ENCODE results near the gene BHLHE40.

Gene BHLHE40

GRCh38 chr3:5002871-5003247 lies 23.6 kb downstream of the BHLHE40 start:
- DNase-seq = no peak

DNA sequence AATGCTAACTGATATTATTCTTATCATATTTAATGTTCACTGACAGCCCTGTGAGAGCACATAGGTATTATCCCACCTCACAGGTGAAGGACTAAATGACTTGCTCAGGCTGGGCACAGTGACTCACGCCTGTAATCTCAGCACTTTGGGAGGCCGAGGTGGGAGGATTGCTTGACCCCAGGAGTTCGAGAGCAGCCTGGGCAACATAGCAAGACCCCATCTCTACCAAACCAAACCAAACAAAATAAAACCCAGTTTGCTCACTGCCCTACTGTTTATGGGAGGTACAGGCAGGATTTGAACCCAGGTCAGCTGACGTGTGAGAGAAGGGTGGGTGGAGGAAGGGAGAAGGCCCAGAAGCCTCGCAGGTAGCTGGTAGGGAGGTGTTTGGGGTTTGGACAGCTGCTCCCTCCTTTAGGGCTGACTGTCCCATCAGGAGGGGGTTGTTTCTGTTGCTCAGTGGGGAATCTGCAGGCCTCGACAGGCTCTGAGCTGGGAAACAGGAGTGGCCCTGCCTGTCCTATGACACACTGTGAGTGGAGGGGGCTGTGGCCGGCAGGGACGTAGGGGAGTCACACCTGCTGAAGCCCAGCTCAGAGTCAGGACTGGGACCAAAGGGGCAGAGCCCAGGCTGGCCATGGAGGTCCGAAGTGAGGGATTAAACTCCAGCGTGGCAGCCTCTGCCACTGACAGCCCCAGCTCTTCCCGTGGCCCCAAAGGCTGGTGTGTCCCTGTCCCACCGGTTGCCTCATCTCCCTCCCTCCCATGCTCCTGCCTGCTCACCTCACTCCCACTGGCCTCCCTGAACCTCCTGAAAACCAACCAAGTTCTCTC lies 25.3 kb downstream of the BHLHE40 start:
- no peak for DNase-seq

DNA sequence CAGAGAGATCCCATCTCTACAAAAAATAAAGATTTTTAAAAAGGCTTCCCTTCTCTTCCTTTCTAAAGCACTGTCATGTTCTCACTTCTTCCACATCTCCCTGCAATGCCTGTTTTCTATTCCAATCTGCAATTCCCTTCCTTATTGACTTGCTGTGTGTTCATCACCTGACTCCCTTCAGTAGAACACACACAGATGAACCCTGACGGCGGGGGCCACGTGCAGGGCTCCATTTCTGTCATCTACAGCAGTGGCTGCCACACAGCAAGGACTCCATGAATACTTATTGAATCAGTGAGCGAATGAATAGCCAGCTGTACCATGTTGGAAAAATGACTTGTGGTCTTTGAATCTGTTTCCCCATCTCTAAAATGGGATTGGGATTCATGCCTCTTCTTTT lies 26.1 kb downstream of the BHLHE40 start:
- no peak for DNase-seq

GRCh38 chr3:5006755-5007202 lies 27.5 kb downstream of the BHLHE40 start:
- peak; percentile 98 for DNase-seq

- no peak for DNase-seq
Observed at GRCh38 chr3:5007873-5008272, 28.6 kb downstream of the BHLHE40 start.

- DNase-seq = no peak
Observed at GRCh38 chr3:5009506-5010109, 30.4 kb downstream of the BHLHE40 start.

DNA sequence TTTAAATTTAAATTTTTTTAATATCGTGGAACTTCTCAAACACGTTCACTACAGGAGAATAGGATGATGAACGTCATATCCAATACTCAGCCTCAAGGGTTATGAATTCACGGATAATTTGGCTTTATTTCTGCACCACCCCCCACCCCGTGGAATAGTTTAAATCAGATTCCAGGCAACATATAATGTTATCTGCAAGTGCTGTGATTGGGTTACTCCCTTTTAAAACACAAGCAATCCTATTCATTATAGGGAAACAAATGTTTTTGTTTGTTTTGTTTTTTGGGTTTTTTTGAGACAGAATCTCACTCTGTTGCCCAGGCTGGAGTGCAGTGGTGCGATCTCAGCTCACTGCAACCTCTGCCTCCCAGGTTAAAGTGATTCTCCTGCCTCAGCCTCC lies 30.9 kb downstream of the BHLHE40 start:
- DNase-seq = no peak

- DNase-seq = peak; percentile 70
Observed at GRCh38 chr3:5010706-5011554, 31.7 kb downstream of the BHLHE40 start.

GRCh38 chr3:5011555-5012256 lies 32.5 kb downstream of the BHLHE40 start:
- DNase-seq = peak; percentile 73

DNA sequence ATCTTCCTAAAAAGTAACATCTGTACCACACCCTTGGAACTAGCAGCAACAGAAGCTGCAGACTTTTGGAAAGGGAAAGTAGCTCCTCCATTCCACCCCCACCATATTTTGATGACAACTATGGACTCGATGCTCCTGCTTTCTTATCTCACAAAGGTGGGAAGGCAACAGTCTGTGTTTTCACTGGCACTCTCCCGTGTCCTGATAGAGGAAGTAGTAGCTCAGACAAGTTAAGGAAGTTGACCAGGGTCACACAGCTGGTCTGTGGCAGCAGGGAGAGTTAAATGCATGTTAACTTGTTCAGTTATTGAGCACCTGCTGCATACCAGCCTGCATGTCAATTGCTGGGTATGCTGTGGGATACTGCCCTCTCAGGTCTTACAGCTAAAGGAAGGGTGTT lies 33.1 kb downstream of the BHLHE40 start:
- DNase-seq = peak; percentile 38

GRCh38 chr3:5013021-5013906 lies 34.0 kb downstream of the BHLHE40 start:
- DNase-seq = peak; percentile 67

DNA sequence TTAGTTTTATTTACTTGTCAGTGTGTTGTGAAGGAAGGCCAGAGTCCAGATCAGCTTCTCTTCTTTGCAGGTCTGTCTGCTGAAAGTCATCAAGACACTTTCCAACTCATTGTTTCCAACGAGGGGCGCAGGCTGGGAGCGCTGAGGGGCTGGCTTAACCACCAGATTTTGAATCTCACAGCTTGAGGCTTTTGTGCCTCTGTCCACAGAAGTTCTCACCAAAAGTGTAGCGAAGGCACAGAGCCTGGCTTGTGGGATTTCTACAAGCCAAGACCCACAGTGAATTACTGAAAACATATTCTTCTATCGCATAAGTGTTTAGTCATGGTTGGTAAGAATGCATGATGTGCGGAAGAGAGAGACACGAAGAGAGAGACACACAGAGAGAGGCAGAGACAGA lies 35.2 kb downstream of the BHLHE40 start:
- DNase-seq = no peak

DNA sequence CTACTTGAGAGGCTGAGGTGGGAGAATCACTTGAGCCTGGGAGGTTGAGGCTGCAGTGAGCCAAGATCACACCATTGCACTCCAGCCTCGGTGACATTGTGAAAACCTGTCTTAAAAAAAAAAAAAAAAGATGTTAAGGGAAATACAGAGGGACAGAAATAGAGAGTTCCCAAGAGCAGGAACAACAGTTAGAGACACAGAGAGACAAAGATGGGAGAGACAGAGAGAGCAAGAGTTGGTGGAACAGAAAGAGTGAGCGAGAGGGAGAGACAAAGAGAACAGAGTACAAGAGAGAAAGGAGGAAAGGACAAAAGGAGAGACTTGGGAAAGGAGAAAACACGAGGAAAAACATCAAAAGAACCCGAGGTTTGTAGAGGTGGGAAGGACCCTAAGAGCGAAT lies 35.8 kb downstream of the BHLHE40 start:
- no peak for DNase-seq

GRCh38 chr3:5016211-5017161 lies 37.2 kb downstream of the BHLHE40 start:
- DNase-seq = peak; percentile 56

DNA sequence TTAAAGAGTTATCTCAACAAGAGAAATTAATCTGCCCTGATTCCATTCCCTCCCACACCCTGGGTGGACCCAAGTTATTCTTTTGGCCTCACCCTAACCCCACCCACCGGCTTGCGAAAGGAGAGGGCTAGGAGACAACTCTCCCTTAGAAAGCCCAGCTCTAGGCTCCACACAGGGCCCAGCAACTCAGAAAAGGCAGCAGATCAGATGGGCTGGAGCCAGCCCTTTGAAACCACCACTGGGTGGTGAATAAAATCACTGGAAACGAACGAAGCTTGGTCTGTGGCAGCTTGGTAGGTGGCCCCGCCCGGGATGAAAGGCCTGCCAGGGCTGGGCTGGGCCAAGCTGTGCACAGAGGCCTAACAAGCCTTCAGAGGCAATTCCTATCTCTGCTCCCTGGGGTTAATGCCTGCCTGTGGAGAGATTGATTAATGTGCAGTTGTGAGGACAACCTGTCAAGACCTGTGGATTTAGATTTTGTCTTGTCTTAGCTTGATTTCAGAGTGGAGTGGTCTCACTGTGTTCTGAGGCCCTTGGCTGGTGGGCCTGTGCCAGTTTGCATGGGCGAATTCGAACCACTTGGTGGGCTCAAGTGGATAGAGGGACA lies 38.8 kb downstream of the BHLHE40 start:
- DNase-seq = peak; percentile 54

GRCh38 chr3:5019411-5020241 lies 40.4 kb downstream of the BHLHE40 start:
- DNase-seq = peak; percentile 61

DNA sequence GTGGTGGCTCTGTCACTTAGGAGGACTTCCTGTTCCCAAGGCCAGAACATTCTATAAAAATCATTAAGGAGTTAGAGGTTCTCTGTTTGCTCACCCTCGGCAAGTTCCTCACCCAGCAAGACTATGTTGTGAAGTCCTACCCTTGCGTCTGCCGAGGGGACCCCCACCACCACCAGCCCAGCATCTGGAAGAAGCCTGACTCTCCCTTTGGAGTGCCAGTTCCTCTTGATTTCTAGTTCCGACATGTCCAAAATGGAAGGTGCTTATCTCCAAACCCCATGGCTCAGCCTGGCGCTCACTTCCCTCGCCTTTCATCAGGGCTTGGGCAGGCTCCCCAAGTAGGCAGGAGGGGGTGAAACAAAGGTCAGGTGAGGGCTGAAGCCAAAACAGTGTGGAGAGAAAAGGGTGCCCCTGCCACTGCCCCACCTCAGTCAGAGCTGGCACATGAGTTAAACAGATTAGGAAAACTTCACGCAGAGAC lies 41.0 kb downstream of the BHLHE40 start:
- DNase-seq = no peak

DNA sequence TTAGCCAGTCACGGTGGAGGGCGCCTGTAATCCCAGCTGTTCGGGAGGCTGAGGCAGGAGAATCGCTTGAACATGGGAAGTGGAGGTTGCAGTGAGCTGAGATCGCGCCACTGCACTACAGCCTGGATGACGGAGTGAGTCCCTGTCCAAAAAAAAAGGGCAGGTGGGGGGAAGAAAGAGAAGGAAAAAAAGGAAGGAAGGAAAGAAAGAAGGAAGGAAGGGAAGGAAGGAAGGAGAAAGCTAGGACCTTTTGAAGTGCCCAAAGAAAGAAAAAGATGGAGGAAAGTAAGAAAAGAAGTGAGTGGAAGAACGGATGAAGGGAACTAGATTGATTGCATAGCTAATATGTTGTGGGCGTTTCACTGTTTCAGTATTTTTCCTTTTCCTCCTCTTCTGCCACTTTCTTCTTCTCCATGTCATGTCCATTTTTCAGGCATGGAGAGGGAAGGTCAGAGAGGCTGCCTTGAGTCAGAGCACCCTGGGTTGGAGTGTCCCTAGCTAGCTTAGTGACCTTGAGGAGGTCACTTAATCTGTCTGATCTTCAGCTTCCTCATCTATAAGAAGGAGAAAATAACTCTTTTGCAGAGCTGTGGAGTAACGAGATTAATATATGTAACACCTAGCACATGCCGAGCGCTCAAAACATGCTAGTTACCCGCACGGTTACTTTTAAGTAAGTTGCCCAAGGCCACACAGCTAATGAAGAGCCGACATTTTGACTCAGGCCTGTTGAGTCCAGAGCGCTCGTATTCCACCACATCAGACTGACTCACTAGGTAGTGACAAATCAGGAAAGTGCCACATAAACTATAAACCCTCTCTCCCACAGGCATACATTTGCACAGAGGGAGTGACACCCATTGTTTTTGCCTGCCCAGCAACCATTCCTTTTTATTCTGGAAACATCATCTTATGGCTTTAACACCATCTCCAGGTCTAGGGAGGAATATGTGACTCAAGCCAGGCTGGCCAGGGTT lies 42.2 kb downstream of the BHLHE40 start:
- peak; percentile 82 for DNase-seq

Data from suppressor macrophage treated with lipopolysaccharide for 4 hours (primary cell).